GM12878 (cell line): ENCODE results near the gene RPS6KA3. TPM values are rescaled to one million over a fixed set of nuclear protein-coding genes. Genes with fewer than 3 reads are reported as not detected.

Experiments used
- ATAC-seq: fragments of 200-7000 bp; cut with Tn5 transposase; 3 replicates; pipeline ENCODE4 v1.9.1; 2020; ENCODE audit warnings: mild to moderate bottlenecking, moderate library complexity
- BruUV-seq: library from RNA; stranded (reverse); fragments of 400-500 nt; replicated peaks from 2 replicates; lab custom pipeline; 2021; lab: Mats Ljungman, UMichigan
- CTCF ChIA-PET: fragments of 300-600 bp; sonication (Branson Sonifier 250); formaldehyde crosslinking; extraction: SDS; loops from one replicate; lab custom pipeline; 2021; ENCODE audit warnings: inconsistent platforms; lab: Yijun Ruan, JAX
- POLR2A ChIA-PET: fragments of 350-600 bp; formaldehyde crosslinking; extraction: SDS; loops from one replicate; lab custom pipeline; 2021; ENCODE audit warnings: inconsistent platforms; lab: Charles Lee
- RAD21 ChIA-PET: fragments of 300-600 bp; sonication (Branson Sonifier 250); formaldehyde crosslinking; loops from one replicate; lab custom pipeline; 2023; ENCODE audit warnings: antibody characterized with exemption; ENCODE audit not compliant: unreplicated experiment; lab: Charles Lee
- SMC1A ChIA-PET: fragments of 300-600 bp; sonication (Branson Sonifier 250); formaldehyde crosslinking; loops from one replicate; lab custom pipeline; 2023; ENCODE audit not compliant: unreplicated experiment, uncharacterized antibody; lab: Charles Lee
- DNase-seq: peaks from one replicate; pipeline ENCODE4 v3.0.0-alpha.2; 2011; ENCODE audit warnings: low read depth, low spot score
- FAIRE-seq: peaks from 3 replicates; lab custom pipeline; 2011; peaks lifted over from hg19 to GRCh38; lab: Jason Lieb, UNC
- H2AFZ ChIP-seq: 2 replicates; pipeline ENCODE4 v1.6.0; 2011; ENCODE audit warnings: low read depth, low read length, control low read depth; ENCODE audit not compliant: control insufficient read depth
- H3K27ac ChIP-seq: 2 replicates; pipeline ENCODE4 v1.5.1; 2011; ENCODE audit warnings: control low read depth; ENCODE audit not compliant: control insufficient read depth, insufficient read depth
- H3K27me3 ChIP-seq, 2 experiments: replicated peaks in 1 of 2; 2 replicates each; pipeline versions ENCODE4 v1.6.0 to v1.6.1; 2011; ENCODE audit warnings: low read length in 1 of 2; ENCODE audit not compliant: control insufficient read depth in 2 of 2, insufficient read depth in 2 of 2
- H3K36me3 ChIP-seq, 2 experiments: 2 replicates each; pipeline ENCODE4 v1.5.1; 2011; ENCODE audit warnings: low read length in 1 of 2; ENCODE audit not compliant: control insufficient read depth in 2 of 2, insufficient read depth in 2 of 2
- H3K4me1 ChIP-seq: 2 replicates; pipeline ENCODE4 v1.6.1; 2011; ENCODE audit warnings: mild to moderate bottlenecking, low read length, moderate library complexity, mixed read lengths; ENCODE audit not compliant: control insufficient read depth, insufficient read depth
- H3K4me2 ChIP-seq: 2 replicates; pipeline ENCODE4 v1.6.0; 2011; ENCODE audit warnings: control low read depth; ENCODE audit not compliant: control insufficient read depth, insufficient read depth
- H3K4me3 ChIP-seq: fragments of 200-600 bp; sonication (generic); 2 replicates; pipeline ENCODE4 v1.5.1; 2016
- H3K79me2 ChIP-seq: 2 replicates; pipeline ENCODE4 v1.6.0; 2011; ENCODE audit warnings: low read length; ENCODE audit not compliant: control insufficient read depth, insufficient read depth
- H3K9ac ChIP-seq: 2 replicates; pipeline ENCODE4 v1.8.0; 2011; ENCODE audit warnings: low read length, control low read depth, mixed read lengths; ENCODE audit not compliant: control insufficient read depth, insufficient read depth
- H3K9me3 ChIP-seq: replicated peaks from 3 replicates; pipeline ENCODE4 v1.5.1; 2011; ENCODE audit warnings: mild to moderate bottlenecking, low read length; ENCODE audit not compliant: control insufficient read depth, insufficient read depth
- H4K20me1 ChIP-seq: 2 replicates; pipeline ENCODE4 v1.6.0; 2011; ENCODE audit not compliant: control insufficient read depth, insufficient read depth
- CBX3 ChIP-seq: fragments of 200-600 bp; sonication (generic); IDR thresholded peaks from 2 replicates; pipeline ENCODE4 v1.6.1; 2016; ENCODE audit warnings: low read depth, borderline replicate concordance
- NBN ChIP-seq: fragments of 450-650 bp; IDR thresholded peaks from 2 replicates; pipeline ENCODE4 v1.6.1; 2016
- POU2F2 ChIP-seq: IDR thresholded peaks from 3 replicates; pipeline ENCODE4 v1.6.1; 2011; ENCODE audit warnings: low read depth, mild to moderate bottlenecking, low read length, borderline replicate concordance
- SP1 ChIP-seq: IDR thresholded peaks from one replicate; pipeline ENCODE4 v1.6.1; 2011; ENCODE audit warnings: low read depth, low read length
- STAT3 ChIP-seq: IDR thresholded peaks from 2 replicates; pipeline ENCODE4 v1.6.1; 2011; ENCODE audit warnings: low read depth, low read length, improper control_type of control experiment
- WRNIP1 ChIP-seq: IDR thresholded peaks from 2 replicates; pipeline ENCODE4 v1.6.1; 2011; ENCODE audit warnings: low read depth, low read length, improper control_type of control experiment, borderline replicate concordance
- WGBS: methylation state at CpG from one replicate; pipeline ENCODE4 v1.1.6; 2016; ENCODE audit warnings: low lambda C conversion rate; ENCODE audit not compliant: insufficient replicate concordance, insufficient coverage; ENCODE audit errors: missing lambda C conversion rate; 5-methylcytosine and 5-hydroxymethylcytosine counted together
- in situ Hi-C: fragments of 300-500 bp; cut with MboI; formaldehyde crosslinking; loops from 9 replicates; pipeline ENCODE4 v1.14.3; 2018; ENCODE audit warnings: mixed read lengths
- intact Hi-C: fragments of 100-400 bp; cut with micrococcal nuclease; formaldehyde crosslinking; loops from one replicate; pipeline ENCODE4 v1.14.2; 2022; ENCODE audit not compliant: unreplicated experiment
- polyA plus RNA-seq, 11 experiments: library from polyadenylated mRNA; depleted of rRNA in 4 of 11; unstranded in 6 of 11; stranded (reverse) in 5 of 11; fragments of >200 nt; fragmentation: Nextera tagmentation in 4 of 11; fragmentation: Illumina TruSeq in 1 of 11; extraction: Ambion mirVana in 4 of 11; extraction: Trizol in 1 of 11; gene quantifications; 1 replicate in 1 of 11; 2 replicates in 10 of 11; pipeline versions ENCODE4 v1.2.1 to v1.2.3, GENCODE V29; 2011 to 2016; ENCODE audit warnings: inconsistent platforms in 2 of 11, missing spikeins in 2 of 11, low read depth in 1 of 11
- total RNA-seq, 4 experiments: library from RNA; depleted of rRNA in 3 of 4; stranded (reverse); fragments of >200 nt in 3 of 4; fragmentation: Illumina TruSeq in 1 of 4; extraction: Trizol in 1 of 4; gene quantifications; 2 replicates each; pipeline versions ENCODE4 v1.2.1 to v1.2.3, GENCODE V29; 2013 to 2021
- TF ChIP-seq, protein P1 (sequence below): IDR thresholded peaks from 2 replicates; pipeline ENCODE4 v1.6.1; 2012; ENCODE audit warnings: low read depth, low read length, improper control_type of control experiment
- TF ChIP-seq, protein P2 (sequence below): fragments of 450-650 bp; IDR thresholded peaks from 2 replicates; pipeline ENCODE4 v1.6.1; 2016; ENCODE audit warnings: mild to moderate bottlenecking
- TF ChIP-seq, protein P3 (sequence below): fragments of 450-650 bp; IDR thresholded peaks from 2 replicates; pipeline ENCODE4 v1.6.1; 2018; ENCODE audit warnings: mild to moderate bottlenecking, low read depth, moderate library complexity; ENCODE audit not compliant: partially characterized antibody
- TF ChIP-seq, protein P4 (sequence below): fragments of 450-650 bp; IDR thresholded peaks from 2 replicates; pipeline ENCODE4 v1.6.1; 2017; ENCODE audit warnings: borderline replicate concordance

Gene RPS6KA3
- total and polyA plus RNA-seq, 10 of the 15 experiments (the other 5 are each of a cell fraction or from before 2014, with no cell fraction given): 2.8 to 35.6 (median 15.8) TPM

DNA sequence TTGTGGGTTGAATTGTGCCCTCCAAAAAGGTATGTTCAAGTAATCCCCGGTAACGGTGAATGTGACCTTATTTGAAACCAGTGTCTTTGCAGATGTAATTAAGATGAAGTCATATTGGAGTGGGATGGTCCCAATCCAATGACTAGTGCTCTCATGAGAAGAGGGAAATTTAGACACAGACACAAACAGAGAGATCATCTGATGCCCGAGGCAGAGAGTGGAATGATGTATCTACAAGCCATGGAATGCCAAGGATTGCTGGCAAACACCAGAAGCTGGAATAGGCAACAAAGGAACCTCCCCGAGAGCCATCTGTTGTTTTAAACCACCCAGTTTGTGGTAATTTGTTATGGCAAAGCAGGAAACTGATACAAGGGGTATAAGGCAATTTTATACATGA is 35.1 kb downstream of the RPS6KA3 start:
- SMC1A ChIA-PET: no interaction called here
- WGBS: 83% methylated on average over 4 of the region's 4 CpGs

DNA sequence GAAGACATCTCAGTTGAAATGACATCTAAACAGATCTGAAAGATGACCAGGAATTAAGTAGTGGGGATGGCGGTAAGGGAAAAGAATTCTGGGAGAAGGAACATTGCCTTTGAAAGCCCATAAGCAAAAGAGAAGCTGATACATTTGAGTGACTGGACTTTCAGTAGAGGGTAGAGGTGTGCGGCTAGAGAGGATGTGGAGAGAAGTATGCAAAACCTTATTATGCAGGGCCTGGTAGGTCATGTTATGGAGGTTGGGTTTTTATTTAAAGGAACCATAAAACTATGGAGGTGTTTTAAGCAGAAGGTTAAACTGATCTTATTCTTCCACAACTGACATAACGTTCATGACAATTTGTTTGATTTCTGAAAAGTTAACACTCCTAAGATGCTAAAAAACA is 36.3 kb downstream of the RPS6KA3 start:
- Histone ChIP-seq H3K4me1 (peaks cover 2% of the 10 kb centered on the region; the same call in 1 of the 2 replicates), H3K4me3 (no peak overlapping the region), H2AFZ (no peak overlapping the region), H3K79me2 (no peaks in the 10 kb centered on the region), H3K4me2 (no peak overlapping the region), H3K9ac (no peak overlapping the region), H3K27me3 (no peaks in the 10 kb centered on the region), H3K27ac (no peak overlapping the region), H3K36me3 (no peaks in the 10 kb centered on the region; a peak in 1 of 4 replicates), H3K9me3 (no peaks in the 10 kb centered on the region), H4K20me1 (no peaks in the 10 kb centered on the region)
- 39% methylated on average over 3 of the region's 3 CpGs for WGBS
- ChIA-PET SMC1A (interaction anchor here (1.6 kb wide), 1 partner anchor 22 kb away, joined by 3 read pairs; no protein-coding TSS in a partner anchor), POLR2A (no interaction called here), CTCF (no interaction called here), RAD21 (no interaction called here)
- in situ Hi-C loops (no loop called here), intact Hi-C loops (no loop called here)
- FAIRE-seq (no peak), ATAC-seq (peak; percentile 63; the same call in 2 of the 3 replicates), DNase-seq (no peak)
- TF ChIP-seq, protein P1, sequence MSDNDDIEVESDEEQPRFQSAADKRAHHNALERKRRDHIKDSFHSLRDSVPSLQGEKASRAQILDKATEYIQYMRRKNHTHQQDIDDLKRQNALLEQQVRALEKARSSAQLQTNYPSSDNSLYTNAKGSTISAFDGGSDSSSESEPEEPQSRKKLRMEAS: no peak
- TF ChIP-seq WRNIP1: no peak
- no peak for TF ChIP-seq SP1
- no peak for TF ChIP-seq STAT3
- TF ChIP-seq CBX3: no peak
- 0 out of 3 replicates have a peak, but pooled peaks have one; percentile 23 for TF ChIP-seq POU2F2
- TF ChIP-seq, protein P2, sequence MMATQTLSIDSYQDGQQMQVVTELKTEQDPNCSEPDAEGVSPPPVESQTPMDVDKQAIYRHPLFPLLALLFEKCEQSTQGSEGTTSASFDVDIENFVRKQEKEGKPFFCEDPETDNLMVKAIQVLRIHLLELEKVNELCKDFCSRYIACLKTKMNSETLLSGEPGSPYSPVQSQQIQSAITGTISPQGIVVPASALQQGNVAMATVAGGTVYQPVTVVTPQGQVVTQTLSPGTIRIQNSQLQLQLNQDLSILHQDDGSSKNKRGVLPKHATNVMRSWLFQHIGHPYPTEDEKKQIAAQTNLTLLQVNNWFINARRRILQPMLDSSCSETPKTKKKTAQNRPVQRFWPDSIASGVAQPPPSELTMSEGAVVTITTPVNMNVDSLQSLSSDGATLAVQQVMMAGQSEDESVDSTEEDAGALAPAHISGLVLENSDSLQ: peak; percentile 45
- TF ChIP-seq, protein P3, sequence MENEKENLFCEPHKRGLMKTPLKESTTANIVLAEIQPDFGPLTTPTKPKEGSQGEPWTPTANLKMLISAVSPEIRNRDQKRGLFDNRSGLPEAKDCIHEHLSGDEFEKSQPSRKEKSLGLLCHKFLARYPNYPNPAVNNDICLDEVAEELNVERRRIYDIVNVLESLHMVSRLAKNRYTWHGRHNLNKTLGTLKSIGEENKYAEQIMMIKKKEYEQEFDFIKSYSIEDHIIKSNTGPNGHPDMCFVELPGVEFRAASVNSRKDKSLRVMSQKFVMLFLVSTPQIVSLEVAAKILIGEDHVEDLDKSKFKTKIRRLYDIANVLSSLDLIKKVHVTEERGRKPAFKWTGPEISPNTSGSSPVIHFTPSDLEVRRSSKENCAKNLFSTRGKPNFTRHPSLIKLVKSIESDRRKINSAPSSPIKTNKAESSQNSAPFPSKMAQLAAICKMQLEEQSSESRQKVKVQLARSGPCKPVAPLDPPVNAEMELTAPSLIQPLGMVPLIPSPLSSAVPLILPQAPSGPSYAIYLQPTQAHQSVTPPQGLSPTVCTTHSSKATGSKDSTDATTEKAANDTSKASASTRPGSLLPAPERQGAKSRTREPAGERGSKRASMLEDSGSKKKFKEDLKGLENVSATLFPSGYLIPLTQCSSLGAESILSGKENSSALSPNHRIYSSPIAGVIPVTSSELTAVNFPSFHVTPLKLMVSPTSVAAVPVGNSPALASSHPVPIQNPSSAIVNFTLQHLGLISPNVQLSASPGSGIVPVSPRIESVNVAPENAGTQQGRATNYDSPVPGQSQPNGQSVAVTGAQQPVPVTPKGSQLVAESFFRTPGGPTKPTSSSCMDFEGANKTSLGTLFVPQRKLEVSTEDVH: no peak
- BruUV-seq: no TSS peak

More for the DNA sequence above, 35.1 kb downstream of the RPS6KA3 start:
- Histone ChIP-seq H3K4me1 (no peaks in the 10 kb centered on the region), H2AFZ (no peak overlapping the region), H3K36me3 (no peaks in the 10 kb centered on the region; a peak in 1 of 4 replicates), H3K9ac (no peak overlapping the region), H3K4me2 (no peak overlapping the region), H3K4me3 (no peak overlapping the region)
- DNase-seq (no peak), ATAC-seq (no peak), FAIRE-seq (no peak)
- intact Hi-C loops: no loop called here
- no TSS peak for BruUV-seq
- TF ChIP-seq NBN: no peak
- TF ChIP-seq, protein P4, sequence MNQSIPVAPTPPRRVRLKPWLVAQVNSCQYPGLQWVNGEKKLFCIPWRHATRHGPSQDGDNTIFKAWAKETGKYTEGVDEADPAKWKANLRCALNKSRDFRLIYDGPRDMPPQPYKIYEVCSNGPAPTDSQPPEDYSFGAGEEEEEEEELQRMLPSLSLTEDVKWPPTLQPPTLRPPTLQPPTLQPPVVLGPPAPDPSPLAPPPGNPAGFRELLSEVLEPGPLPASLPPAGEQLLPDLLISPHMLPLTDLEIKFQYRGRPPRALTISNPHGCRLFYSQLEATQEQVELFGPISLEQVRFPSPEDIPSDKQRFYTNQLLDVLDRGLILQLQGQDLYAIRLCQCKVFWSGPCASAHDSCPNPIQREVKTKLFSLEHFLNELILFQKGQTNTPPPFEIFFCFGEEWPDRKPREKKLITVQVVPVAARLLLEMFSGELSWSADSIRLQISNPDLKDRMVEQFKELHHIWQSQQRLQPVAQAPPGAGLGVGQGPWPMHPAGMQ: no peak
- TF ChIP-seq, all 136 proteins: peak for 0
- no peaks in the 10 kb centered on the region for H3K9me3 ChIP-seq
- no peak overlapping the region for H3K27ac ChIP-seq
- ChIA-PET CTCF (no interaction called here), RAD21 (no interaction called here), POLR2A (no interaction called here)
- H4K20me1 ChIP-seq: no peaks in the 10 kb centered on the region
- no peaks in the 10 kb centered on the region for H3K79me2 ChIP-seq
- no peaks in the 10 kb centered on the region for H3K27me3 ChIP-seq
- in situ Hi-C loops: no loop called here
